Activated naive CD8-positive, alpha-beta T cell (primary cell): ENCODE results near the gene RAPGEF4.

Experiments
- H3K27ac Mint-ChIP-seq: one replicate; pipeline ENCODE4 v1.8.0; 2021; ENCODE audit warnings: mixed read lengths
- H3K27me3 Mint-ChIP-seq: one replicate; pipeline ENCODE4 v1.8.0; 2021; ENCODE audit warnings: mixed read lengths
- H3K36me3 Mint-ChIP-seq: one replicate; pipeline ENCODE4 v1.8.0; 2021; ENCODE audit warnings: mixed read lengths
- H3K4me1 Mint-ChIP-seq: one replicate; pipeline ENCODE4 v1.8.0; 2021; ENCODE audit warnings: low read depth, mixed read lengths
- H3K4me3 Mint-ChIP-seq: one replicate; pipeline ENCODE4 v1.8.0; 2021; ENCODE audit warnings: mild to moderate bottlenecking, mixed read lengths
- H3K9me3 Mint-ChIP-seq: one replicate; pipeline ENCODE4 v1.8.0; 2021; ENCODE audit warnings: low read depth, mixed read lengths

The RAPGEF4 gene

GRCh38 chr2:172896661-172897081 is 161.0 kb downstream of the RAPGEF4 start:
- H3K27me3 Mint-ChIP-seq = peaks cover 11% of the 10 kb centered on the region
- no peak overlapping the region for H3K27ac Mint-ChIP-seq
- H3K36me3 Mint-ChIP-seq = no peaks in the 10 kb centered on the region
- H3K4me3 Mint-ChIP-seq = no peak overlapping the region
- H3K4me1 Mint-ChIP-seq = no peaks in the 10 kb centered on the region
- no peaks in the 10 kb centered on the region for H3K9me3 Mint-ChIP-seq

- Mint-ChIP-seq H3K36me3 (no peaks in the 10 kb centered on the region), H3K4me3 (no peak overlapping the region), H3K4me1 (peaks cover 4% of the 10 kb centered on the region), H3K9me3 (no peaks in the 10 kb centered on the region), H3K27ac (no peak overlapping the region), H3K27me3 (peaks cover 3% of the 10 kb centered on the region)
Observed at GRCh38 chr2:172900871-172901270, 165.2 kb downstream of the RAPGEF4 start.

- Mint-ChIP-seq H3K4me3 (no peak overlapping the region), H3K9me3 (no peaks in the 10 kb centered on the region), H3K4me1 (peaks cover 4% of the 10 kb centered on the region), H3K27me3 (peaks cover 1% of the 10 kb centered on the region), H3K36me3 (no peaks in the 10 kb centered on the region), H3K27ac (no peak overlapping the region)
Observed at GRCh38 chr2:172901913-172902312, 166.3 kb downstream of the RAPGEF4 start.

GRCh38 chr2:172904236-172904635 is 168.6 kb downstream of the RAPGEF4 start:
- Mint-ChIP-seq H3K27ac (no peak overlapping the region), H3K4me3 (no peak overlapping the region), H3K9me3 (no peaks in the 10 kb centered on the region), H3K4me1 (peaks cover 4% of the 10 kb centered on the region), H3K36me3 (no peaks in the 10 kb centered on the region), H3K27me3 (peaks cover 1% of the 10 kb centered on the region)

GRCh38 chr2:172905937-172906811 is 170.5 kb downstream of the RAPGEF4 start:
- Mint-ChIP-seq H3K27ac (no peak overlapping the region), H3K36me3 (no peaks in the 10 kb centered on the region), H3K27me3 (no peaks in the 10 kb centered on the region), H3K9me3 (no peaks in the 10 kb centered on the region), H3K4me1 (peaks cover 4% of the 10 kb centered on the region), H3K4me3 (no peak overlapping the region)

DNA sequence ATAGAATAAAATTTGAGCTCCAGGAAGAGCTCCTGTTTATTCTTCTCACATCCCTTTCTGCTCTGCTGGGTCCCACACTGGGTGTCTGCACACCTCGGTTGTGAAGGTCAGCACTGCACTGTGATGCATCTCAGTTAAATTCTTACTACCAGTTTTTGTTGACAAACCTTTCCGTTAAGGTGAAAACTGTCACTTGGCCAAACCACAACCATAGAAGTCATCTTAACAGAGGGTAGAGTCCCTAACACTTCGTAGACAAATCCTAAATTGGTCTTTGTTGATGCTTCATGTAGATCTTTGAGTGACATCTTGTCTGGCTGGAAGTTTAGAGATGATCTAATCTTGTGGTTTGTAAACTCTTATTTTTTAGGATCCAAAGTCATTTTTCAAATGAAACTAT is 172.6 kb downstream of the RAPGEF4 start:
- no peak overlapping the region for H3K27ac Mint-ChIP-seq
- no peak overlapping the region for H3K4me3 Mint-ChIP-seq
- no peaks in the 10 kb centered on the region for H3K36me3 Mint-ChIP-seq
- no peaks in the 10 kb centered on the region for H3K9me3 Mint-ChIP-seq
- peaks cover 19% of the 10 kb centered on the region for H3K4me1 Mint-ChIP-seq
- no peaks in the 10 kb centered on the region for H3K27me3 Mint-ChIP-seq

- Mint-ChIP-seq H3K27me3 (no peaks in the 10 kb centered on the region), H3K4me1 (peaks cover 26% of the 10 kb centered on the region), H3K27ac (no peak overlapping the region), H3K36me3 (no peaks in the 10 kb centered on the region), H3K9me3 (no peaks in the 10 kb centered on the region), H3K4me3 (no peak overlapping the region)
Observed at GRCh38 chr2:172909454-172909853, 173.8 kb downstream of the RAPGEF4 start.

GRCh38 chr2:172912266-172912665 is 176.6 kb downstream of the RAPGEF4 start:
- Mint-ChIP-seq H3K4me3 (no peak overlapping the region), H3K27me3 (no peaks in the 10 kb centered on the region), H3K4me1 (peaks cover 22% of the 10 kb centered on the region), H3K27ac (peak overlapping the region; percentile 37), H3K9me3 (no peaks in the 10 kb centered on the region), H3K36me3 (no peaks in the 10 kb centered on the region)

GRCh38 chr2:172914341-172915008 is 178.8 kb downstream of the RAPGEF4 start:
- Mint-ChIP-seq H3K27me3 (no peaks in the 10 kb centered on the region), H3K27ac (no peak overlapping the region), H3K4me3 (no peak overlapping the region), H3K9me3 (no peaks in the 10 kb centered on the region), H3K4me1 (peaks cover 22% of the 10 kb centered on the region), H3K36me3 (no peaks in the 10 kb centered on the region)

DNA sequence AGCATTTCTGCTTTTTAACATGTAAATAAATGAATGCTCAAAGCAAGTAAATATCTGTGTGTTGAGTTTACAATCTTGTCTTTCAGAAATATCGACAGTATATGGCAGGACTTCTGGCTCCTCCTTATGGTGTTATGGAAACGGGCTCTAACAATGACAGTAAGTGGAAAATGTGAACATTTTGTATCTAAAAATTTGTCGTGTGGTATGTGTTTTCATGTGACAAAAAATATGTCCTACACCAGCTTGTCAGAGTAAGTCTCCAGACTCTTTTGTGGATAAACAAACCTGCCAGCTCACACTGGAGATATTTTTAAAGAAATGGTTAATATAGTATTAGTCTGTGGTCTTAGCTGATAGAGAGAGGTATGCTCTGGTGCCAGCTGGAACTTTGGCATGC is 182.1 kb downstream of the RAPGEF4 start:
- Mint-ChIP-seq H3K9me3 (no peaks in the 10 kb centered on the region), H3K36me3 (peaks cover 2% of the 10 kb centered on the region), H3K4me1 (peaks cover 13% of the 10 kb centered on the region), H3K4me3 (no peak overlapping the region), H3K27me3 (no peaks in the 10 kb centered on the region), H3K27ac (no peak overlapping the region)

DNA sequence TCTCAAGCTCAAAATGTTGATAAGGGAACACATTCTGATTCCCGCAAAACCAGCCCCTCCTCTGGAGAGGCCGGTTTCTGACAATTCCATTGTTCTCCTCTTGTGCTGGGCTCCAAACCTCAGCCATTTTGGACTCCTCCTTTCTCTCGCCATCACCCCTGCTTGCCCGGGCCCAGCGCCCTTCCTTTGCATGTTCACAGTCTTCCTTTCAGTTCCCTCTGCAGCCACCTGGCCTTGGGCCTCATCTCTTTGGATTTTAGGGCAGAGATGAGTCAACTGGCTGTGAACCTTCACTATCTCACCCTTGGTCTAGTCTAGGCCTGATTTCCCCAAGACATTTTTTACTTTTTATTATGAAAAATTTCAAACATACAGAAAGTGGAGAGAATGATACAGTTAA is 184.1 kb downstream of the RAPGEF4 start:
- Mint-ChIP-seq H3K27ac (no peak overlapping the region), H3K4me3 (no peak overlapping the region), H3K9me3 (no peaks in the 10 kb centered on the region), H3K4me1 (no peaks in the 10 kb centered on the region), H3K27me3 (peaks cover 2% of the 10 kb centered on the region), H3K36me3 (peaks cover 2% of the 10 kb centered on the region)

DNA sequence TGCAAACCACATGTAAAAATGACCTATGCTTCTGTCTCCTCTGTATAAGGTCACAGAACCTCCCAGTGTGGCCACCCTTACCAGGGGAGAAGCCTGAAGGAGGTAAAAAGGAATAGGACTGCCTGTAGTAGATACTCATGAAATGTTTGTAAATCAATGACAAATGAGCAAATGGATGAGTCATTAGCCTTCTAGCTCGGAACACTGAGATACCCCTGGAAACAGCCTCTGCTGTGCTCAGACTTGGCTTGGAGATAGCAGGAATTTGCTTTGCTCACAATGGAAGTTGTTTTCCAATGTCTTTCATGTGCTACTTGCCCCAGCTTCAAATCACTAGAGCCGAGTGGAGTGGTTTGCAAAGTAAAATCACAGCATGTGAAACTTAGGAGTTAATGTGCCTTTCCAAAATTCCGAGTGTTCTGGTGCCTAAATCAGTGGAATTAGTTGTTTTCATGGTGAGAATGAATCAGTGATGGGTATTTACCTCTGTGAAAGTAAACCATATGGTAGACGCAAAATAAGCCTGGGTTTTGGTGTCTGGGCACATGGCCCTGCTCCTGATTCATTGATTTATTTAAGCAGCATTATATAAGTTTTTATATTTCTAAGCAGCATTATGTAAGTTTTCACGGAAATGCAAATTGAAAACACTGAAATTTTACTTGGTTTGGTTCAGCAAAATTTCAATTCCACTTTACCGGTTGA is 186.0 kb downstream of the RAPGEF4 start:
- H3K27me3 Mint-ChIP-seq = peaks cover 6% of the 10 kb centered on the region
- no peak overlapping the region for H3K4me3 Mint-ChIP-seq
- H3K4me1 Mint-ChIP-seq = no peaks in the 10 kb centered on the region

DNA sequence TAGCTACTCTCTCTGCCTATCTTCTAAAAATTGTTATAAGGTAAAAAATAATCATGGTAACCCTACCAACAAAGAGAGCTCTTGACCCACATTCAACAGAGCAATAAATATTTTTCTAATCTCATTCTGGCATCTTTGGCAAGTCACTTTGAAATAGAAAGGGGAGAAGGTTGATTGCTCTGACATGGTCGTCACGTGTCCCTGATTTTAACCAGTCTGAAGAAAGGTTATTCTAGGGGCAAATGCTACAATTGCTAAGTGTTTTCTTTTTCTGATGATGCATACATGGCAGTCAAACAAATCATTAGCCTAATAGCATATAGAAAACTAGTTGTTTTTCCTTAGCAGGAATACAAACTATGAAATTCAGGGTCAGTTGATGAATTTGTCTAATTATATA is 186.7 kb downstream of the RAPGEF4 start:
- Mint-ChIP-seq H3K4me3 (no peak overlapping the region), H3K36me3 (peaks cover 2% of the 10 kb centered on the region), H3K4me1 (no peaks in the 10 kb centered on the region), H3K9me3 (no peaks in the 10 kb centered on the region), H3K27ac (no peak overlapping the region), H3K27me3 (peaks cover 6% of the 10 kb centered on the region)

More for the DNA sequence above, 186.0 kb downstream of the RAPGEF4 start:
- Mint-ChIP-seq H3K27ac (no peak overlapping the region), H3K36me3 (peaks cover 2% of the 10 kb centered on the region), H3K9me3 (no peaks in the 10 kb centered on the region)

DNA sequence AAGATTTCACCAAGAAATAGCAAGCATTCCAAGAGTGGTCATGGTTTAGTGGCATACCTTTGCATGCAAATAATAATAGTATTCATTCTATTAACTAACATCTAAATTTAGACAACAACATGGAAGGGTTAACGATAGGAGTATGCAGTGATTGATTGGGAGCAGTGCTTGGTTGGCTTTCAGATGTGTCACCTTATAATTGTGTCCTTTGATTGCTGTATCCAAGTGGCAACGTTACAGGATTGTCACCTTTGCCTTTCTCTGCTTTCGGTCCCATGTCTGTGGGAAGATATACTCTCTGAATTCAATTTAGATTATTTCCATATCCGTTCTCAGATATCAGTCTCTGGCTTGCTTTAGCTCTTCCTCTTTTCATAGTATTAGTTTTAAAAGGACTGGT is 187.2 kb downstream of the RAPGEF4 start:
- Mint-ChIP-seq H3K27me3 (peaks cover 6% of the 10 kb centered on the region), H3K9me3 (no peaks in the 10 kb centered on the region), H3K27ac (no peak overlapping the region), H3K36me3 (peaks cover 2% of the 10 kb centered on the region), H3K4me1 (no peaks in the 10 kb centered on the region), H3K4me3 (no peak overlapping the region)

- no peak overlapping the region for H3K27ac Mint-ChIP-seq
- no peaks in the 10 kb centered on the region for H3K4me1 Mint-ChIP-seq
- H3K9me3 Mint-ChIP-seq = no peaks in the 10 kb centered on the region
Observed at GRCh38 chr2:172924097-172924660, 188.5 kb downstream of the RAPGEF4 start.

More at GRCh38 chr2:172924097-172924660, 188.5 kb downstream of the RAPGEF4 start:
- Mint-ChIP-seq H3K36me3 (peaks cover 2% of the 10 kb centered on the region), H3K27me3 (peaks cover 6% of the 10 kb centered on the region), H3K4me3 (no peak overlapping the region)
